IMR-90 (cell line): Measurements from ENCODE around the gene CCDC88C. TPM values are rescaled to one million over a fixed set of nuclear protein-coding genes. Genes with fewer than 3 reads are reported as not detected.

Source experiments
- ATAC-seq: fragments of 200-7000 bp; cut with Tn5 transposase; 2 replicates; pipeline ENCODE4 v1.9.1; 2020; ENCODE audit warnings: low read depth, mild to moderate bottlenecking, moderate library complexity
- BruUV-seq: library from RNA; stranded (reverse); fragments of 400-500 nt; replicated peaks from 2 replicates; lab custom pipeline; 2021; lab: Mats Ljungman, UMichigan
- CTCF ChIA-PET: fragments of 300-600 bp; formaldehyde crosslinking; extraction: SDS; loops from one replicate; lab custom pipeline; 2021; ENCODE audit warnings: antibody characterized with exemption; lab: Yijun Ruan, JAX
- POLR2A ChIA-PET: fragments of 300-600 bp; sonication (Branson Sonifier 250); formaldehyde crosslinking; loops from one replicate; lab custom pipeline; 2022; ENCODE audit warnings: antibody characterized with exemption; ENCODE audit not compliant: unreplicated experiment; lab: Charles Lee
- DNase-seq: peaks from one replicate; pipeline ENCODE4 v3.0.0; 2013
- H2AFZ ChIP-seq: replicated peaks from 2 replicates; pipeline ENCODE3; 2013; ENCODE audit warnings: low read length, mild to moderate bottlenecking; ENCODE audit not compliant: poor library complexity
- H2AK5ac ChIP-seq: 2 replicates; pipeline ENCODE4 v1.6.1; 2013; ENCODE audit warnings: low read depth, low read length, inconsistent platforms
- H2AK9ac ChIP-seq: replicated peaks from 2 replicates; pipeline ENCODE3; 2013; ENCODE audit warnings: mild to moderate bottlenecking, low read depth, low read length, moderate library complexity; ENCODE audit not compliant: poor library complexity
- H2BK120ac ChIP-seq: 2 replicates; pipeline ENCODE4 v1.6.1; 2013; ENCODE audit warnings: low read depth, low read length, inconsistent platforms
- H2BK15ac ChIP-seq: 3 replicates; pipeline ENCODE4 v1.6.1; 2013; ENCODE audit warnings: low read depth, low read length, inconsistent platforms
- H2BK20ac ChIP-seq: 2 replicates; pipeline ENCODE4 v1.6.1; 2013; ENCODE audit warnings: low read depth, mild to moderate bottlenecking, inconsistent platforms, low read length, moderate library complexity
- H2BK5ac ChIP-seq: 2 replicates; pipeline ENCODE4 v1.6.1; 2013; ENCODE audit warnings: mild to moderate bottlenecking, low read depth, low read length, inconsistent platforms; ENCODE audit not compliant: poor library complexity, severe bottlenecking
- H3K14ac ChIP-seq: replicated peaks from 2 replicates; pipeline ENCODE4 v1.6.1; 2013; ENCODE audit warnings: low read depth, low read length, inconsistent platforms
- H3K18ac ChIP-seq: 2 replicates; pipeline ENCODE4 v1.6.1; 2013; ENCODE audit warnings: low read depth, low read length, control low read depth
- H3K23ac ChIP-seq: 2 replicates; pipeline ENCODE4 v1.6.1; 2013; ENCODE audit warnings: low read depth, low read length, inconsistent platforms
- H3K27ac ChIP-seq: 2 replicates; pipeline ENCODE4 v1.5.1; 2013; ENCODE audit warnings: mild to moderate bottlenecking, control low read depth, low read length; ENCODE audit not compliant: insufficient read depth
- H3K27me3 ChIP-seq: 2 replicates; pipeline ENCODE4 v1.6.1; 2013; ENCODE audit warnings: low read length; ENCODE audit not compliant: control insufficient read depth, insufficient read depth
- H3K36me3 ChIP-seq: 2 replicates; pipeline ENCODE4 v1.6.1; 2013; ENCODE audit warnings: low read length, mixed read lengths; ENCODE audit not compliant: control insufficient read depth, insufficient read depth
- H3K4ac ChIP-seq: 2 replicates; pipeline ENCODE4 v1.6.1; 2013; ENCODE audit warnings: low read depth, low read length, inconsistent platforms
- H3K4me1 ChIP-seq: 2 replicates; pipeline ENCODE4 v1.6.1; 2013; ENCODE audit warnings: low read length, mixed read lengths; ENCODE audit not compliant: control insufficient read depth, insufficient read depth
- H3K4me2 ChIP-seq: 2 replicates; pipeline ENCODE4 v1.6.1; 2013; ENCODE audit warnings: low read depth, mild to moderate bottlenecking, control low read depth, low read length, moderate library complexity
- H3K4me3 ChIP-seq: 2 replicates; pipeline ENCODE4 v1.5.1; 2013; ENCODE audit warnings: low read depth, mild to moderate bottlenecking, control low read depth, low read length, moderate library complexity; ENCODE audit not compliant: insufficient read depth
- H3K56ac ChIP-seq: 2 replicates; pipeline ENCODE4 v1.6.1; 2013; ENCODE audit warnings: low read length, inconsistent platforms; ENCODE audit not compliant: insufficient read depth; ENCODE audit errors: extremely low read depth
- H3K79me1 ChIP-seq, 2 experiments: 2 replicates each; pipeline ENCODE4 v1.6.1; 2013; ENCODE audit warnings: low read length in 2 of 2, inconsistent platforms in 1 of 2, low read depth in 1 of 2
- H3K9ac ChIP-seq: 2 replicates; pipeline ENCODE4 v1.6.1; 2013; ENCODE audit warnings: low read depth, low read length, control low read depth
- H3K9me1 ChIP-seq: 2 replicates; pipeline ENCODE4 v1.6.1; 2013; ENCODE audit warnings: low read length, inconsistent platforms; ENCODE audit not compliant: insufficient read depth
- H3K9me3 ChIP-seq: 2 replicates; pipeline ENCODE4 v1.6.1; 2013; ENCODE audit warnings: low read length; ENCODE audit not compliant: control insufficient read depth, insufficient read depth
- H4K20me1 ChIP-seq: 2 replicates; pipeline ENCODE4 v1.6.1; 2013; ENCODE audit warnings: low read length, inconsistent platforms; ENCODE audit not compliant: insufficient read depth
- H4K5ac ChIP-seq: 2 replicates; pipeline ENCODE4 v1.6.1; 2013; ENCODE audit warnings: mild to moderate bottlenecking, low read depth, low read length, control low read depth
- H4K8ac ChIP-seq, 2 experiments: 2 replicates each; pipeline ENCODE4 v1.6.1; 2013; ENCODE audit warnings: low read depth in 2 of 2, low read length in 2 of 2, control low read depth in 1 of 2, inconsistent platforms in 1 of 2
- H4K91ac ChIP-seq: 2 replicates; pipeline ENCODE4 v1.6.1; 2013; ENCODE audit warnings: low read depth, low read length, inconsistent platforms; ENCODE audit not compliant: insufficient read depth
- CEBPB ChIP-seq: IDR thresholded peaks from 2 replicates; pipeline ENCODE4 v1.6.1; 2012; ENCODE audit warnings: low read depth, low read length, improper control_type of control experiment
- RAD21 ChIP-seq: IDR thresholded peaks from 2 replicates; pipeline ENCODE4 v1.6.1; 2012; ENCODE audit warnings: low read length, improper control_type of control experiment
- RFX5 ChIP-seq: IDR thresholded peaks from 2 replicates; pipeline ENCODE4 v1.8.0; 2012; ENCODE audit warnings: low read depth, mild to moderate bottlenecking, low read length, moderate library complexity
- SMC3 ChIP-seq: fragments of 150-350 bp; IDR thresholded peaks from 2 replicates; pipeline ENCODE4 v1.6.1; 2016; ENCODE audit warnings: low read depth, mild to moderate bottlenecking, antibody characterized with exemption, low read length, moderate library complexity
- WGBS, 2 experiments: methylation state at CpG; one replicate each; pipeline versions ENCODE4 v1.1.5 to v1.1.7; 2013; ENCODE audit warnings: missing lambda C conversion rate in 2 of 2; ENCODE audit not compliant: insufficient read length in 1 of 2; ENCODE audit errors: extremely low coverage in 2 of 2; 5-methylcytosine and 5-hydroxymethylcytosine counted together
- dilution Hi-C: fragments of 300-500 bp; cut with HindIII; formaldehyde crosslinking; loops from one replicate; pipeline ENCODE4 v1.14.3; 2018; ENCODE audit warnings: low sequenced_read_pairs; ENCODE audit not compliant: unreplicated experiment
- in situ Hi-C: fragments of 300-500 bp; cut with MboI; formaldehyde crosslinking; loops from 3 replicates; pipeline ENCODE4 v1.14.3; 2019; ENCODE audit warnings: low sequenced_read_pairs, inconsistent platforms, mixed read lengths
- intact Hi-C: fragments of 100-400 bp; cut with micrococcal nuclease; formaldehyde crosslinking; loops from 2 replicates; pipeline ENCODE4 v1.10.0; 2022
- polyA plus RNA-seq, 3 experiments: library from polyadenylated mRNA; depleted of rRNA; stranded (reverse); fragments of >200 nt; gene quantifications; 2 replicates each; pipeline ENCODE4 v1.2.3, GENCODE V29; 2012; ENCODE audit warnings: low replicate concordance in 1 of 3
- total RNA-seq: library from RNA; depleted of rRNA; stranded (reverse); fragments of >200 nt; gene quantifications from 2 replicates; pipeline ENCODE4 v1.2.3, GENCODE V29; 2012

CCDC88C gene
- total and polyA plus RNA-seq, 2 of the 4 experiments (the other 2 are of a cell fraction), result 0.17 to 0.18 TPM

DNA sequence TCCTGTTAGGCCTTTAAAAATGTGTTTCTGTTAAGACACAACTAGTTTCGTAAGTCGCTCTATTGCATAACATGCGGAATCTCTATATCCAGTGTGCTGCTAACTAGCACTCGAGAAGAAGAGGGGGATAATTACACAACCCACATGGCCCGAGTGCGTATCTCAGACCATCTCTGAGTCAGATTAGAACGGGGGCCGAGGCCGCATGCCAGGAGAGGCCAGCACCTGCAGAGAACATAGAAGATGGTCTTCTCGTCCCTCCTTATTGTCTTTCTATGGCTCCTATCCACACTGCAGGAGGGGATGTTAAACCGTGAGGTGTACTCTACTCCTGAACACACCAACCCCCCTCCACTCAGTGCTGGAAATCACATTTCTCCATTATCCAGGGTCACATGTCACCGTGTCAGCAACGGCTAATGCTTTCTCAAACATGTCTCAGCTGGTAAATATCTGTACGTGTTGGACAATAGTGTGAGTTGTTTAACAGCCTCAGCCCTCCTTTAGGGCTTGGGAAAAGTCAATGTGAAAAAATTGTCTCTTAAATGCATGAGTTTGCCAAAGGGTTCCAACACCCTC is 56.3 kb downstream of the CCDC88C start:
- H3K4me2 ChIP-seq, result no peak overlapping the region
- H3K9ac ChIP-seq, result no peak overlapping the region
- no peaks in the 10 kb centered on the region; the same call in 1 of the 2 replicates for H3K4me1 ChIP-seq
- H2AK5ac ChIP-seq, result no peak overlapping the region
- no TSS peak for BruUV-seq
- H3K27me3 ChIP-seq, result no peaks in the 10 kb centered on the region; the same call in 1 of the 2 replicates
- H2BK5ac ChIP-seq, result no peak overlapping the region
- intact Hi-C loops, result no loop called here
- H2BK120ac ChIP-seq, result no peak overlapping the region
- no peak overlapping the region for H2BK15ac ChIP-seq
- no peak overlapping the region for H3K27ac ChIP-seq
- no peak overlapping the region for H2AK9ac ChIP-seq
- no peaks in the 10 kb centered on the region for H4K20me1 ChIP-seq
- H4K5ac ChIP-seq, result no peak overlapping the region
- no peaks in the 10 kb centered on the region for H3K9me1 ChIP-seq
- no peak overlapping the region for H4K91ac ChIP-seq
- no peak overlapping the region for H3K23ac ChIP-seq
- H3K36me3 ChIP-seq, result no peaks in the 10 kb centered on the region
- dilution Hi-C loops, result no loop called here
- POLR2A ChIA-PET, result no interaction called here
- H3K79me1 ChIP-seq, result no peaks in the 10 kb centered on the region
- H2BK20ac ChIP-seq, result no peak overlapping the region
- H4K8ac ChIP-seq, result no peak overlapping the region
- no peaks in the 10 kb centered on the region for H3K9me3 ChIP-seq
- H3K4ac ChIP-seq, result no peak overlapping the region
- H3K14ac ChIP-seq, result no peak overlapping the region
- no CpG with 5 or more reads among the region's 14 CpGs for WGBS, 2 experiments
- TF ChIP-seq RFX5 (no peak), CEBPB (peak; percentile 70), RAD21 (no peak), SMC3 (no peak)
- H3K4me3 ChIP-seq, result no peak overlapping the region
- no peak overlapping the region for H3K56ac ChIP-seq
- no peak overlapping the region for H3K18ac ChIP-seq
- DNase-seq (peak; percentile 34), ATAC-seq (peak; percentile 40; the same call in 1 of the 2 replicates)
- CTCF ChIA-PET, result no interaction called here
- in situ Hi-C loops, result no loop called here
- H2AFZ ChIP-seq, result no peak overlapping the region
